OCI-LY7 (cell line): Measurements from ENCODE around the gene RAP2B. TPM values are rescaled to one million over a fixed set of nuclear protein-coding genes. Genes with fewer than 3 reads are reported as not detected.

Experiments
- BruUV-seq: library from RNA; stranded (reverse); fragments of 400-500 nt; replicated peaks from 2 replicates; lab custom pipeline; 2021; lab: Mats Ljungman, UMichigan
- CTCF ChIA-PET: fragments of 300-600 bp; sonication (Branson Sonifier 250); formaldehyde crosslinking; loops from one replicate; lab custom pipeline; 2022; ENCODE audit warnings: antibody characterized with exemption; ENCODE audit not compliant: unreplicated experiment; lab: Charles Lee
- POLR2A ChIA-PET: fragments of 300-600 bp; sonication (Branson Sonifier 250); formaldehyde crosslinking; loops from one replicate; lab custom pipeline; 2022; ENCODE audit warnings: antibody characterized with exemption; lab: Charles Lee
- DNase-seq: peaks from one replicate; pipeline ENCODE4 v3.0.0-alpha.2; 2015; ENCODE audit warnings: low spot score
- H2AFZ ChIP-seq: fragments of 200-600 bp; sonication (generic), shearing (Covaris generic); 2 replicates; pipeline ENCODE4 v1.6.1; 2014; ENCODE audit warnings: mild to moderate bottlenecking, antibody characterized with exemption, low read length, moderate library complexity
- H3K27ac ChIP-seq: fragments of 200-600 bp; sonication (generic); 2 replicates; pipeline ENCODE4 v1.5.1; 2014; ENCODE audit warnings: mixed run types, low read depth, mild to moderate bottlenecking, moderate library complexity, low read length, inconsistent platforms; ENCODE audit not compliant: poor library complexity, severe bottlenecking
- H3K36me3 ChIP-seq: fragments of 200-600 bp; sonication (generic); 2 replicates; pipeline ENCODE4 v1.6.1; 2014; ENCODE audit warnings: mild to moderate bottlenecking, antibody characterized with exemption, low read length, moderate library complexity, mixed read lengths; ENCODE audit not compliant: insufficient read depth
- H3K4me1 ChIP-seq: fragments of 200-600 bp; sonication (generic); 2 replicates; pipeline ENCODE4 v1.5.1; 2014; ENCODE audit warnings: mild to moderate bottlenecking, low read length; ENCODE audit not compliant: insufficient read depth, poor library complexity, severe bottlenecking
- H3K4me2 ChIP-seq: fragments of 200-600 bp; sonication (generic); 2 replicates; pipeline ENCODE4 v1.6.1; 2014; ENCODE audit warnings: mild to moderate bottlenecking, low read length
- H3K4me3 ChIP-seq: fragments of 200-600 bp; sonication (generic); 2 replicates; pipeline ENCODE4 v1.5.1; 2014; ENCODE audit warnings: mild to moderate bottlenecking, low read depth, low read length; ENCODE audit not compliant: poor library complexity, severe bottlenecking
- H3K79me2 ChIP-seq: fragments of 200-600 bp; sonication (generic); 2 replicates; pipeline ENCODE4 v1.6.1; 2016; ENCODE audit warnings: low read depth, mild to moderate bottlenecking, low read length, moderate library complexity, mixed read lengths; ENCODE audit not compliant: insufficient read depth
- H3K9me2 ChIP-seq: fragments of 200-600 bp; sonication (generic); 2 replicates; pipeline ENCODE4 v1.6.1; 2016; ENCODE audit warnings: mild to moderate bottlenecking, low read length, mixed read lengths; ENCODE audit not compliant: insufficient read depth
- H3K9me3 ChIP-seq: fragments of 200-600 bp; sonication (generic); 2 replicates; pipeline ENCODE4 v1.6.1; 2014; ENCODE audit warnings: mild to moderate bottlenecking, mixed run types, low read length, mixed read lengths
- H4K20me1 ChIP-seq: fragments of 200-600 bp; sonication (generic); 2 replicates; pipeline ENCODE4 v1.6.1; 2014; ENCODE audit warnings: mild to moderate bottlenecking, antibody characterized with exemption, low read length, moderate library complexity, mixed read lengths; ENCODE audit not compliant: insufficient read depth
- CTCF ChIP-seq: fragments of 200-600 bp; sonication (generic); conservative IDR thresholded peaks from 2 replicates; pipeline ENCODE4 v1.5.1; 2014; ENCODE audit warnings: mild to moderate bottlenecking, antibody characterized with exemption, low read length, moderate library complexity, mixed read lengths
- EZH2phosphoT487 ChIP-seq: fragments of 200-600 bp; sonication (generic); IDR thresholded peaks from 2 replicates; pipeline ENCODE4 v1.6.1; 2018; ENCODE audit warnings: low read depth, borderline replicate concordance, mild to moderate bottlenecking, mixed run types, antibody characterized with exemption, low read length, moderate library complexity, mixed read lengths
- intact Hi-C: fragments of 100-400 bp; cut with micrococcal nuclease; formaldehyde crosslinking; loops from one replicate; pipeline ENCODE4 v1.10.0; 2022; ENCODE audit not compliant: unreplicated experiment
- total RNA-seq, 2 experiments: library from RNA; depleted of rRNA in 1 of 2; stranded (reverse); fragments of >200 nt in 1 of 2; shearing (Covaris generic) in 1 of 2; gene quantifications; 2 replicates each; pipeline ENCODE4 v1.2.3, GENCODE V29; 2014 to 2022

Gene RAP2B
- total RNA-seq, 2 experiments from 2014 or later, result 11.3 to 15.1 TPM

- no peak overlapping the region for H3K4me3 ChIP-seq
- TF ChIP-seq EZH2phosphoT487, result no peak
- ChIA-PET CTCF (no interaction called here), POLR2A (interaction anchor here (0.7 kb wide), 1 partner anchor 228 kb away, joined by 4 read pairs; no protein-coding TSS in a partner anchor)
- H3K4me1 ChIP-seq, result no peaks in the 10 kb centered on the region
- no peaks in the 10 kb centered on the region for H3K79me2 ChIP-seq
- H2AFZ ChIP-seq, result no peak overlapping the region
- no peaks in the 10 kb centered on the region for H3K36me3 ChIP-seq
- DNase-seq, result no peak
- H3K27ac ChIP-seq, result no peak overlapping the region
- BruUV-seq, result no TSS peak
- H3K4me2 ChIP-seq, result no peak overlapping the region
- intact Hi-C loops, result no loop called here
- no peaks in the 10 kb centered on the region for H3K9me2 ChIP-seq
- H3K9me3 ChIP-seq, result no peaks in the 10 kb centered on the region
- no peaks in the 10 kb centered on the region for H4K20me1 ChIP-seq
These were observed 54.9 kb downstream of the RAP2B start for GRCh38 chr3:153216928-153217327.

- no peak overlapping the region for H2AFZ ChIP-seq
- BruUV-seq, result no TSS peak
- no peak overlapping the region for H3K4me3 ChIP-seq
- TF ChIP-seq CTCF, result no peak
- TF ChIP-seq EZH2phosphoT487, result no peak
- H4K20me1 ChIP-seq, result no peaks in the 10 kb centered on the region
- no peaks in the 10 kb centered on the region for H3K36me3 ChIP-seq
- POLR2A ChIA-PET, result no interaction called here
- no peak overlapping the region for H3K27ac ChIP-seq
- no peaks in the 10 kb centered on the region for H3K4me1 ChIP-seq
- no peak for DNase-seq
- H3K79me2 ChIP-seq, result no peaks in the 10 kb centered on the region
- H3K9me3 ChIP-seq, result no peaks in the 10 kb centered on the region
- no peak overlapping the region for H3K4me2 ChIP-seq
- CTCF ChIA-PET, result no interaction called here
- intact Hi-C loops, result no loop called here
- H3K9me2 ChIP-seq, result no peaks in the 10 kb centered on the region
These were observed 57.1 kb downstream of the RAP2B start for GRCh38 chr3:153219146-153219545.
